GM18870 (cell line): Measurements from ENCODE around the gene ITSN2.
"Not testable (repeated sequence)": the region's sequence is repeated elsewhere in the genome, so short reads cannot be mapped to it uniquely, and the experiment has no call there.

Source experiments
- ATAC-seq: cut with Tn5 transposase; IDR thresholded peaks from one replicate; pipeline ENCODE4 v1.9.1; 2021; ENCODE audit warnings: moderate library complexity; ENCODE audit not compliant: unreplicated experiment

The ITSN2 gene

DNA sequence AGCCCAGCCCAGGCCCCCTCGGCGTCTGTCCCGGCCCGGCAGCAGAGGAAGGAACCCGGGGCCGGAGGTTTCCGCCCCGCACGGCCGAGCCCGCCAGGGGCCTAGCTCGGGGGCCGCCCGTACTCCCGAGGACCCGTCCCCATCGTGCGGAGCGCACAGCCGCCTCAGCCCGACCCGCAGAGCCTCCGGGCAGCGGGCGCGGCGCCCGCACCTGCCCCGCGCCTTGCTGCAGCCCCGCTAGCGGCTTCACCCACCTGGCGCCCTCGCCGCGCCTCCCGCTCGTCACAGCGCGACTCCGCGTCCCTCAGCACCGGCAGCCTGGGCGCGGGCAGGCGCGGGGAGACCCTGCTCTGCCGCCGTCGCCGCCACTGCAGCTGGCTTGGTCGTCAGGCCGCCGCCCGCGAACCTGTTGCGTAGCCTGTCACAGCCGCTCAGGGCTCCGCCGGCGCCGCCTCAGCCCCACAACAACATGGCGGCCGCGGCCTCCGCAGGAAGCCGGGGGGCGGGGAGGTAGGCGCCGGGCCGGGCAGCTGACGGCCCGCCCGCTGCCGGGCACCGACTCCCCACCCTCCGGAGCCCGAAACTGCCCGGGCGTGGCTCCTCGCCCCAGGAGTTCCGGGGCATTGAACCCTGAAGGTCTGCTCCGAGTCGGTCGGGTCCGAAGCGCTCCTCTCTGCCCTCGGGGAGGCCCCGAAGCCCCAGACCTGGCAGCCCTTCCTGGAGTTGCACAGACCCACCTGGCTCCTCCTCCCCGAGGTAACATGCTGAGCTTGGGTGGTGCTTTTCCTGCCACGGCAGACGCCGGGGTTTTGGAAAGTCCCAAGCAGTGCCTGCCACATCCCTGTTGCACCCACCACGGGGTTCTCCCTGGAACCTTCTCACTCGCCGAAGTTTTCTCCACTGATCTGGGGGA, at the start of gene ITSN2:
TSS of gene ITSN2 (minus strand) at position 487 of the 913 bp plus-strand sequence. CDS start 32,454 bp downstream, outside the sequence.
- peak; percentile 72 for ATAC-seq

DNA sequence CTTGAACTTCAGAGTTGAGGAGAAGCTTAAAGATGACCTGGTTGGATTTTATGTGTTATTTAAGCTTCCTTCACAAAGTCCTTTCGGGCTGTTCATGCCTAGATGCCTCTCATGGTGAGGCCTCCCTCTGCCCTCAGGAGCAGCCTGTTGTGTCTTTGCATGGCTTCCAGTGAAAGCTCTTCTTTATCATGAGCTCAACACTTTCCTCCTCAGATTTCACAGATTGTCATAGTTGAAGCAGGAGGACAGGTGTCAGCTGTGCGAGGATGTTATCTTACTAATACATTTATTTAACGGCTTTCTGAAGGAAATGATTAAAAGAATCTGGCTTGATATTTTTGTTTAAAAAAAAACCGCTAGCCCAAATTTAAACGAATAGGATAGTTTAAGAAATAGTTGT, 48.8 kb upstream of the ITSN2 start:
- ATAC-seq, result no peak

DNA sequence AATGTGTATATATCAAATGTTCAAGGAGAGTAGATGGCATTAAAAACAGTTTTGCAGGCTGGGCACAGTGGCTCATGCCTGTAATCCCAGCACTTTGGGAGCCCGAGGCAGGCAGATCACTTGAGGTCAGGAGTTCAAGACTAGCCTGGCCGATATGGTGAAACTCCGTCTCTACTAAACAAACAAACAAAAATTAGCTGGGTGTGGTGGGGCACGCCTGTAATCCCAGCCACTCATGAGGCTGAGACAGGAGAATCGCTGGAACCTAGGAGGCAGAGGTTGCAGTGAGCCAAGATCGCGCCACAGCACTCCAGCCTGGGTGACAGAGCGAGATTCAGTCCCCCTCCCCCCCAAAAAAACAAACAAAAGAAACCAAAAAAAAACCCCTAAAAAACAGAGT, 48.4 kb upstream of the ITSN2 start:
- not testable (repeated sequence) for ATAC-seq

DNA sequence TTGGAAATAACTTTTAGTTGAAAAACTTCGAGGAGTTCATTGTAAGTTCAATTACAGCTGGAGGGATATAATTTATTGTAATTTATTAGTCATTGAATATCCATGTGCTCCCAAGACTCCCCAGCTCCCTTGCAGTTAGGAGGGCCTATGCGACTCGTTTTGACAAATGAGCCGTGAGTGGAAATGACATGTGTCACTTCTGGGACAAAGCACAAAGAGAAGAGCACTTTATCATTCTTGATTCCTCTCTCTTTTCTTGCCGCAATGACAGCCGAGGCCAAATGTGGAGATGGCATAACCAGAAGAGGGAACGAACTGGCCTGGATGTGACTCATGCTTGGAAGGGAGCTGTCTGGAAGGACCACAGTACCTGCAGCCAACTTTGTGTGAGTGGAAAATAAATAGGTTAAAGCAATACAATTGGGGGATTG, 44.2 kb upstream of the ITSN2 start:
- no peak for ATAC-seq

DNA sequence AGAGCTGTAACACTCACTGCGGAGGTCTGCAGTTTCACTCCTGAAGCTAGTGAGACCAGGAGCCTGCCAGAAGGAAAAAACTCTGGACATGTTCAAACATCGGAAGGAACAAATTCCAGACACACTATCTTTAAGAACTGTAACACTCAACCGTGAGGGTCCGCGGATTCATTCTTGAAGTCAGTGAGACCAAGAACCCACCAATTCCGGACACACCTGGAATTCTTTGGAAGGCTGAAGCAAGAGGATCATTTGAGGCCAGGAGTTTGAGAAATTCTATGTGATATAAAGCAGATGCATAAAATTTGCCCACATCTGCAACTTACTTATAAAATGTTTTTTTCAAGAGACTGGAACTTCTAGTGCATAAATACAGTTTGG, 43.5 kb upstream of the ITSN2 start:
- ATAC-seq, result no peak

DNA sequence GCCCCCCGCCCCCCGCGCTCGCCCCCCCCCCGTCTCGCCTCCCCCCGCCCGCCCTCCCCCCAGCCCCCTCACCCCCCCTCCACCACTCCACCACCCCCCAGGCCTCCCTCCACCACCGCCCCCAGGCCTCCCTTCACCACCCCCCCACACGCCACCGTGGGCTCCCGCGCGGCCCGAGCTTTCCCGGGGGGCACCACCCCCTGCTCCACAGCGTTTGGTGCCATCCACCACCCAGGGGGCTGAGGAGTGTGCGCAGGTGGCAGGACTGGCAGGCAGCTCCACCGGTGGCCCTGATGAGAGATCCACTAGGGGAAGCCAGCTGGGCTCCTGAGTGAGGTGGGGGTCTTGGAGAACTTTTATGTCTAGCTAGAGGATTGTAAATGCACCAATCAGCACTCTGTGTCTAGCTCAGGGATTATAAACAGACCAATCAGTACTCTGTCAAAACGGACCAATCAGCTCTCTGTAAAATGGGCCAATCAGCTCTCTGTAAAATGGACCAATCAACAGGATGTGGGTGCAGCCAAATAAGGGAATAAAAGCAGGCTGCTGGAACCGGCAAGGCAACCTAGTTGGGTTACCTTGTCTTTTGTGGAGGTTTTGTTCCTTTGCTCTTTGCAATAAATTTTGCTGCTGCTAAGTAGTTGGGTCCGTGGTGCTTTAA, 43.0 kb upstream of the ITSN2 start:
- no peak for ATAC-seq

DNA sequence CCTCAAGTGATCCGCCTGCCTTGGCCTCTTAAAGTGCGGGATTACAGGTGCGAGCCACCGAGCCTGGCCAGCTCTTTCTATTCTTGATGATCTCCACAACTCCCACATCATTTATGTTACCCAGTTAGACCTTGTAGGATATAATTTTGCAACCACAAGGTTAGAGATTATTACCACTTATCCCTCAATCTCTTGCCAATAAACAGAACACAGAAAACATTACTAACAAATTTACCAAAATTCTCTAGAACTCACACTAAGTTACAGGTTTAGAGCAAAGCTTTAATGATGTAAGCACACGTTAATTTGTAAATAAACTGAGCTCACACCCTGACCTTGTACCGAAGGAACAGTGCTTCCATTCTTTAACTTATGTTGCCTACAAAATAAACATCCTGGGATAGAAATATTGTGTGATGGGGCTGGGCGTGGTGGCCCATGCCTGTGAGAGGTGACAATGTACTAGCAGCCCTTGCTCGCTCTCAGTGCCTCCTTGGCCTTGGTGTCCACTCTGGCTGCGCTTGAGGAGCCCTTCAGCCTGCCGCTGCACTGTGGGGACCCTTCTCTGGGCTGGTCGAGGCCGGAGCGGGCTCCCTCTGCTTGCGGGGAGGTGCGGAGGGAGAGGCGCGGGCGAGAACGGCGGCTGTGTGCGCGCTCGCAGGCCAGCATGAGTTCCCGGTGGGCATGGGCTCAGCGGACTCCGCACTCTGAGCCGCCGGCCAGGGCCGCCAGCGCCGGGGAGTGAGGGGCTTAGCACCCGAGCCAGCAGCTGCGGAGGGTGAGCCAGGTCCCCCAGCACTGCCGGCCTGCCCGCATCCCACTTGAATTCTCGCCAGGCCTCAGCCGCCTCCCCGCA, 42.1 kb upstream of the ITSN2 start:
- no peak for ATAC-seq

DNA sequence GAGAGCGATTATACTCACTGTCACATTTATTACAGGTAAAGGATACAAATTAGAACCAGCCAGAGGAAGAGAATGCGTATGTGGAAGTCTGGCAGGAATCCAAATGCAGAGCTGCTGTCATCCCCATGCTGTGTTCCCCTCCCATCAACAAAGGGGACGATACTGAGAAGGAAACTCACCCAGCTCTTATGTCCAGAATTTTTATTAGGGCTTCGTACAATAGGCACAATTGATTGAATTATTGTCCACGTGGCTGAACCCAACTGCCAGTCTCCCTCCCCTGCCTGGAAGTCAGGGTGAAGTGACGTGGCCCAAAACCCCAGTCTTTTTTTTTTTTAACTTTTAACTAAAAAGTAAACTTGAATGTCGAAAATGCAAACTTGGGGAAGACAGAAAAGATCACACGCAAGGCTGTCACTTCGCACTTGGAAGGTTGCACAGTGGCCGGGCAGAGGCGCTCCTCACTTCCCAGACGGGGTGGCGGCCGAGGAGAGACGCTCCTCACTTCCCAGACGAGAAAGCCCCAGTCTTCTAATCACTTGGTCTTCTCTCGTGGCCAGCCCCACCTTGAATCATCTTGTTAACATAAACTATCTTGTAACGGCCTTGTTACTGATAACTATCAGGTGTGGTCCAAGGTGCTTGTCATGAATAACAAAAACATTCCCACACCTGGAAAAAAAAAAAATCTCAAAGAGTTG, 40.0 kb upstream of the ITSN2 start:
- ATAC-seq, result no peak

DNA sequence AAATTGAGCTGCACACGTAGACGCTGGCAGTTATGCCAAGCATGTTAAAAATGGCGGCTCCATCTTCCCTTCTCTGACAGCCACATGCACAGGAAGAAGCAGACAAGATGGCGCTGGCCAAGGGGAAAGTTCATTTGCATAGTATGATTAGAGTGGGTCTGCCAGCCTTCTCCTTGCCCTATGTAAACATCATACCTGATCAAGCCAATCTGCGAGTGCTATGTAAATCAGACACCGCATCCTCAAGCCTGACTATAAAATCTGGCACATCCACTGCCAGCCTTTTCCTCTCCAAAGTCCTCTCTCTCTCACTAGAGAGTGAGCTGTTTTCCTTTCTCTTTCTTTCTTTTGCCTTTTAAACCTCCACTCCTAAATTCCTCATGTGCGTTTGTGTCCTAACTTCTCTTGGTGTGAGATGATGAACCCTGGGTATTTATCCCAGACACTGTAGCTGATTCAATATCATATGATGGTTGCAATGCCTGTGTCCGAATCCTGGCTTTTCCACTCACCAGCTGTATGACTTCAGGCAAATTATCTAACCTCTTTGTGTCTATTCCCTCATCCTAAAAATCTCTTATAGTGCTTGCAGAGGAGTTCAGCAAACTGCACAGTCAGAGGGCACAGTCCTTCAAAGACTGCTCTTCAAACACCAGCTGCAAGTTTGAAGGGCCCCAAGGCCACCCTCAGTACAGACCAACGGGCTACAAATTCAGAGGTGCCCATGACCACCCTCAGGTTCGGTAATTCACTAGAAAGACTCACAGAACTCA, 39.3 kb upstream of the ITSN2 start:
- no peak for ATAC-seq

DNA sequence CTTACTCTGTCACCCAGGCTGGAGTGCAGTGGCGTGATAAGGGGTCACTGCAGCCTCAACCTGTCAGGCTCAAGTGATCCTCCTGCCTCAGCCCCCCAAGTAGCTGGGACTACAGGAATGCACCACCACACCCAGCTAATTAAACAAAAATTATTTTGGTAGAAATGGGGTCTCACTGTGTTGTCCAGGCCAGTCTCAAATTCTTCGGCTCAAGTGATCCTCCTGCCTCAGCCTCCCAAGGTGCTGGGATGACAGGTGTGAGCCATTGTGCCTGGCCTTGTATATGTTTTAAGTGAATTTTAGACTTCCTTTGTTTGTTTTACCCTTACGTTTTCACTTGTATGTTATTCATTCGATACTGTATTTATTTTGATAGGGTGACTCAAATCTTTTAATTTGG, 34.7 kb upstream of the ITSN2 start:
- ATAC-seq, result no peak

DNA sequence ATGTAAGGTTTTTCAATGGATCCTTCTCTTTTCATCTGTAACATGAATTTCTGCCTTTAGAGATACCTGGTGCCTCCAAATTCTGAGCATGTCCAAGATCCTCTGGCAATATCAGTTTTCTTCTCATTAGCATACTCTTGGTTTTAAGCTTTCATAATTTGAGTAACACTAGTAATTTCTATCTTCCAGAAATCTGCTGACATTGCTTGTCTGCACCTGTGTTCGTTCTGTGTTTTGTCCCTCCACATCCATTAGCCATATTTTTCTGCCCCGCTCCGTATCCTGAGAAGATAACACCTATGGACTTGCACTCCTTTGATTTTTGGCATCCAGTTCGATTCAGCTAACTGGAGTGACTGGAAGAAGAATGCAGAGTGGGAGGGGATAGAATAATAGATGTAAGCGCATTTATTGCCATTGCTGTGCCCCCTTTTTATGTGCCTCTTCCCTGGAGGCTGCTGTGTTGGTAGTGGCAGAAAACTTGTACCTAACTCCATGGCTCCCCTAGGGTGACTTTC, 32.3 kb upstream of the ITSN2 start:
- no peak for ATAC-seq

DNA sequence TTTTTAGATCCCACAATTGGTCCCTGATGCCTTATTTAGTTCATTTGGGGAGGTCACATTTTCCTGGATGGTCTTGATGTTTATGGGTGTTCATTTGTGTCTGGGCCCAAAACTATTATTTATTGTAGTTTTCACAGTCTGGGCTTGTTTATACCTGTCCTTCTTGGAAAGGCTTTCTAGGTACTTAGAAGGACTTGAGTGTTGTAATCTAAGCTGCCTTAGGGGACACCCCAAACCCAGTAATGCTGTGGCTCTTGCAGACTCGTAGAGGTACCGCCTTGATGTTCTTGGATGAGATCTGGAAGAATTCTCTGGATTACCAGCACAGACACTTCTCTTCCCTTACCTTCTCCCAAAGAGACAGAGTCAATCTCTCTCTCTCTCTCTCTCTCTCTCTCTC, 25.0 kb upstream of the ITSN2 start:
- ATAC-seq, result no peak

DNA sequence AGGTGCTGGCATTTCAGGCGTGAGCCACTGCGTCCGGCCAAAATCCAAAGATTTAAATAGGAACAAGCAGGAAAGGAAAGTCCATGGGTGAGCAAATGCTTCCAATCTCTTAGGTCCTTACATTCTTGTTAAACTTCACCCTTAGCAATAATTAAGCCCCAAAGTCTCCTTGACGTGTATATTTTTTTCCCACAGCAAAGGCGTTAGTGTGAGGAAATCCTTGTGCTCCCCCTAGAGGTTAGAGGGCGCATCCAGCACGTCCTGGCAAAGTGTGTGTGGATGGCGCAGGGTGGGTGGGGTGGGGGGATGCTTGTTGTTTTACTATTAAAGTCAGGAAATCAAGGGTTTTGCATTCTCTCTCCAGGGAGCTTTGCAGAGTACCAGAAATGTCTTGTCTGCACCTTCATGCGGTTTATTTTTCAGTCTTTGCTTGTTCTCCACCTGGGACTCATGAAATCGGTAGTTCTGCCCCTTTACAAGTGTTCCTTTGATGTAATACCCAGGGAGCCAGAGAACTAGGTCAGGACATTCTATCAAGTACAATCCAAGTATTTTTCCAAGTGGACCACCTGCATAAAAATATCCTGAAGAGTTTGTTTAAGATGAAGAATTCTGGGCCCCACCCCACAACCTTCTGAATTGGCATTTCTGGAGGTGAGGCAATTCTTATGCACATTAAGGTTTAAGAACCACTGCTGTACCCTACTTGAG, 22.2 kb upstream of the ITSN2 start:
- no peak for ATAC-seq

DNA sequence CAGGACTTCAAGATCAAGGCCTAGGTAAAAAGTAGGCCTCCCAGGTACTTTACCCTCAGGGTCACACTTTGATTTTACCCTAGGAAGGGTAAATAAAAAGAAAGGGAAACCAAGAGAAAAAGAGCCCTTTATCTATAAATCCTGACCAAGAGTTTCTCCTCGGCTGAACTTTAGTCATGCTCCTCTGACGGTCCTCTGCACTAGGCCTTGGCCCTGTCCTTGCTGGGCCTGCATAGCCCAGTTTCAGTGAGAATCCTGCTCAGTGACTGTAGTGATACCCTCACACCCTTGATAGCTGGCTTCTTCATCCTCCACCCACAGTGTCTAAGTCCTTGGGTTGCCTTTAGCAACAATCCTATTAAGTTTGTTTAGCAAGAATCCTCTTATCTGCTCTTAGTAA, 20.5 kb upstream of the ITSN2 start:
- no peak for ATAC-seq

DNA sequence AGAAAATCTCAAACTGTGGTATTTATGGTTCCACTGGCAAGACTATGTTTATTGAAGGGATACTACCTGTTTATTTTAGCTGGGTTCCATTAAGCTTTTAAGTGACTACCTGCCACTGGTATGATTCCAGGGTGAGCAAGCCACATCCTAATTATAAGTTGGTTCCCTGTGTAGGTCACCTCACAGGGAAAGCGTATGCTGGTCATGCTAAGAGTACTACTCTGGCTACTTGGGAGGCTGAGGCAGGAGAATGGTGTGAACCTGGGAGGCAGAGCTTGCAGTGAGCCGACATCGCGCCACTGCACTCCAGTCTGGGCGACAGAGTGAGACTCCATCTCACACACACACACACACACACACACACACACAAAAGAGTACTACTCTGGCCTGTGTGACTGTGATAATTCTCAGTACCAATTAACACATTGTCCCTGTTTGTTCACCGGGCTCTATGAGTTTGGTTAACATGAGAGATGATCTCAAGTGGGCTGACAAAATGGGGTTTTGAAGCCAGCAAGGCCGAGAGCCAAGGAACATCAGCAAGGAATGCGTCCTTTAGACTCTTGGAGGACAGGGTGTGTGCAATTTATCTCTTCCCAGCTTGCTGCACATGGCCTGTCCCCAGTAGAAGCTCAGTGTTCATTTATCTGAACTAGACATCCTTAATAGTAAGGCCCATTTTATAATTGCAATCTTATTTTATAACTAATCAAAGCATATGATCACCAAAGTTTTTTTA, 15.2 kb upstream of the ITSN2 start:
- no peak for ATAC-seq

DNA sequence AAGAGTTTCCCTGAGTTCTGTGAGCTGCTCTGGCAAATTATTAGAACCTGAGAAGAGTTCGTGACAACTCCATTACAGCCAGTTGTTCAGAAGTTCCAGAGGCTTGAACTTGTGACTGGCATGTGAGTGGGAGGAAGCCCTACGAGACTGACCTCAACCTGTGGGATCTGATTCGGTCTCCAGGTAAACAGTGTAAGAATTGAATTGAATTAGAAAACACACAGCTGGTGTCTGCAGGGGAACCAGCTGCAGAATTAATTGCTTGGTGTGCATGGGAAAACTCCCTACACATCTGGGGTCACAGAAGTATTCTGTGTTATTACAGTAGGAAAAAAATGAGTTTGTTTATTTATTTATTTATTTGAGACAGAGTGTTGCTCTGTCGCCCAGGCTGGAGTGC, 14.0 kb upstream of the ITSN2 start:
- ATAC-seq, result no peak

DNA sequence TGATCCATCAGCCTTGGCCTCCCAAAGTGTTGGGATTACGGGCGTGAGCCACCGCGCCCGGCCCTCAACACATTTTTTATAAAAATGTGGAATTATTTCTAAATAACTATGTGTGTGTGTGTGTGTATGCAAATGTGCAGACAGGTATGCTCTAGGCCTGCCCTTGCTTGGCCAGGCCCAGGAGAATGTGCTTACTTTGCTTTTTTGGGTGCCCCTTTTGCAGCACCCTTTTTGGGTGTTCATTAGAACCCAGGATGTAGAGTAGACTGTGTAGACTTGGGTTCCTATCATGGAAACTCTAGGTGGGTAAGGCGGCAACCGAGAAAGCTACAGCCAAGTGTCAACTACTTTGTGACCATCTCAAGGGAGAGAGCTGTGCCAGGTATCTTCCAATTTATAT, 11.7 kb upstream of the ITSN2 start:
- no peak for ATAC-seq

DNA sequence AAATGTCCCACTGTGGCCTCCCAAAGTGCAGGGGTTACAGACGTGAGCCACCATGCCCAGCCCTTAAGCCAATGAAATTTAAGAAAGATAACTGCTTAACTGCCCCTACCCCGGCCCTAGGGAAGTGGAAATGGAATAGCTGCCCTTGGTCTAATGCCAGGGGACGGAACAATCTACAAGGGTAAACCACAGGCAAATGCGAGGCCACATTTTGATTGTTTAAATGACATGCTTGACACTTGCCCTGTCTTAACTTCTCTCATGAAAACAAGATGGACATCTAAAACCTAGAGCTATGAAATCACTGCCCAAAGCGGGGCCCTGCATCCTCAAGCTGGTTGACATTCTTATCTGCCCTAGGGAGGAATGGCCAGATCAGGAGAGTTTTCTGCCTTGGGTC, 5.5 kb upstream of the ITSN2 start:
- no peak for ATAC-seq

DNA sequence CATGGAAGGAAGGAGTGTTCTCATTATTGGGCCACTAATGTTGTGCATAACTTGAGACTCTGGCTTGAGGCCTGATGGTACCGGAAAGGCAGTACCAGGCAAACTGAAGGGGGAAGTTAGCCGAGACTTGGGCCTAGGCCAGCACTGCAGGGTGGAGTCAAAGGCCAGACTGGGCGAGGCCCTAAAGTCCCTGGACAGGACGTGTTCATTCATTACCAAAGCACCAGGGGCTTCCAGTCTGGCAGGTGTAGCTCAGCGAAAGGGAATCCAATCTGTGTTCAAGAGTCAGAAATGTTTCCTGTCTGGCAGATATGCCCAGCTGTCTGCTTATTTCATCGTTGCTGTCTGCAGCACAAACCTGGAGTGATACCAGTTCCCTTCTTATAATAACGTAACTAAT, 4.7 kb upstream of the ITSN2 start:
- ATAC-seq, result no peak
